Measurements from ENCODE around the gene ANGPTL1.

ANGPTL1 gene

DNA sequence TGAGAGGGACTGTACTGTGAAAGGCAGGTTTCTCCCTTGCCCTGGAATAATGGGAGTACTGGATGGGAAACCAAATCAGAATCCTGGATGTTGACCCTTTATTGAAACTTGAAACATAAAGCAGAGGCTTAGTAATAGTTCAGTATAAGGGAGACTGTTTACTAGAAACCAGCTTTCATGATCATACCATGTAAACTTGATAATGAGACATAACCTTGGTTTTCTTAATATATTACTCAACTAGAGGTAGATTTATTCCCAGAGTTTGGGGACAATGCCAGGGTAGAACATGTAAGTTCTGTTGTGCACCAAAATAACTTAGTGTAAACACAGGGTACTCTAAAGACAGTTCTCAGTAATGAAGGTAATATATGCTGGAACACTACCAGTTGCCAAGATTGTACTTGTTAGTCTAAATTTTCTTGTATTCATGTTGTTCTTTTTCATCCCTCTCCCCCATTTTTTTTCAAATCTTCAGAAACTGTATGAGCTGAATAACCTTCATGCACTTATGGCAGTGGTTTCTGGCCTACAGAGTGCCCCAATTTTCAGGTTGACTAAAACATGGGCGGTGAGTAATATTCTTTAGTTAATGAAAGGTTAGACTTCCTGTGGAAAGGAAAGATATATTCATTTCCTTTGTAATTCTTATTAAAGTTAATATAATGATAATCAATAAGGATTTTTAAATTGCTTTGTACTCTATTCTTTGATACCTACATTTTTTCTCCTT is 49.6 kb downstream of the ANGPTL1 start:
- TF ChIP-seq YY1 (IDR thresholded peaks at IDR 0.05; ENCODE audit: low read depth): no peak
- TF ChIP-seq EP300 (IDR thresholded peaks at IDR 0.05; ENCODE audit: borderline replicate concordance): no peak
- no peak for TF ChIP-seq CREB1 (IDR thresholded peaks at IDR 0.05; ENCODE audit: low read depth)
- TF ChIP-seq, protein P1, sequence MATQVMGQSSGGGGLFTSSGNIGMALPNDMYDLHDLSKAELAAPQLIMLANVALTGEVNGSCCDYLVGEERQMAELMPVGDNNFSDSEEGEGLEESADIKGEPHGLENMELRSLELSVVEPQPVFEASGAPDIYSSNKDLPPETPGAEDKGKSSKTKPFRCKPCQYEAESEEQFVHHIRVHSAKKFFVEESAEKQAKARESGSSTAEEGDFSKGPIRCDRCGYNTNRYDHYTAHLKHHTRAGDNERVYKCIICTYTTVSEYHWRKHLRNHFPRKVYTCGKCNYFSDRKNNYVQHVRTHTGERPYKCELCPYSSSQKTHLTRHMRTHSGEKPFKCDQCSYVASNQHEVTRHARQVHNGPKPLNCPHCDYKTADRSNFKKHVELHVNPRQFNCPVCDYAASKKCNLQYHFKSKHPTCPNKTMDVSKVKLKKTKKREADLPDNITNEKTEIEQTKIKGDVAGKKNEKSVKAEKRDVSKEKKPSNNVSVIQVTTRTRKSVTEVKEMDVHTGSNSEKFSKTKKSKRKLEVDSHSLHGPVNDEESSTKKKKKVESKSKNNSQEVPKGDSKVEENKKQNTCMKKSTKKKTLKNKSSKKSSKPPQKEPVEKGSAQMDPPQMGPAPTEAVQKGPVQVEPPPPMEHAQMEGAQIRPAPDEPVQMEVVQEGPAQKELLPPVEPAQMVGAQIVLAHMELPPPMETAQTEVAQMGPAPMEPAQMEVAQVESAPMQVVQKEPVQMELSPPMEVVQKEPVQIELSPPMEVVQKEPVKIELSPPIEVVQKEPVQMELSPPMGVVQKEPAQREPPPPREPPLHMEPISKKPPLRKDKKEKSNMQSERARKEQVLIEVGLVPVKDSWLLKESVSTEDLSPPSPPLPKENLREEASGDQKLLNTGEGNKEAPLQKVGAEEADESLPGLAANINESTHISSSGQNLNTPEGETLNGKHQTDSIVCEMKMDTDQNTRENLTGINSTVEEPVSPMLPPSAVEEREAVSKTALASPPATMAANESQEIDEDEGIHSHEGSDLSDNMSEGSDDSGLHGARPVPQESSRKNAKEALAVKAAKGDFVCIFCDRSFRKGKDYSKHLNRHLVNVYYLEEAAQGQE (IDR thresholded peaks at IDR 0.05; ENCODE audit: low read depth): no peak
- TF ChIP-seq, protein P2, sequence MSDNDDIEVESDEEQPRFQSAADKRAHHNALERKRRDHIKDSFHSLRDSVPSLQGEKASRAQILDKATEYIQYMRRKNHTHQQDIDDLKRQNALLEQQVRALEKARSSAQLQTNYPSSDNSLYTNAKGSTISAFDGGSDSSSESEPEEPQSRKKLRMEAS (IDR thresholded peaks at IDR 0.05): no peak
- TF ChIP-seq TEAD4 (IDR thresholded peaks at IDR 0.05): no peak
- TF ChIP-seq TCF12 (IDR thresholded peaks at IDR 0.05; ENCODE audit: low read depth): no peak
- TF ChIP-seq RAD21 (IDR thresholded peaks at IDR 0.05; ENCODE audit: low read depth): no peak
- TF ChIP-seq CEBPB (IDR thresholded peaks at IDR 0.05): no peak
- no peak for TF ChIP-seq TAF1 (IDR thresholded peaks at IDR 0.05; ENCODE audit: low read depth)
- TF ChIP-seq, protein P3, sequence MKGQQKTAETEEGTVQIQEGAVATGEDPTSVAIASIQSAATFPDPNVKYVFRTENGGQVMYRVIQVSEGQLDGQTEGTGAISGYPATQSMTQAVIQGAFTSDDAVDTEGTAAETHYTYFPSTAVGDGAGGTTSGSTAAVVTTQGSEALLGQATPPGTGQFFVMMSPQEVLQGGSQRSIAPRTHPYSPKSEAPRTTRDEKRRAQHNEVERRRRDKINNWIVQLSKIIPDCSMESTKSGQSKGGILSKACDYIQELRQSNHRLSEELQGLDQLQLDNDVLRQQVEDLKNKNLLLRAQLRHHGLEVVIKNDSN (IDR thresholded peaks at IDR 0.05): no peak
- TF ChIP-seq NFIC (IDR thresholded peaks at IDR 0.05): no peak
- TF ChIP-seq EGR1 (IDR thresholded peaks at IDR 0.05): no peak
- no peak for TF ChIP-seq FOXM1 (IDR thresholded peaks at IDR 0.05; ENCODE audit: borderline replicate concordance, low read depth)
- TF ChIP-seq ZBTB7A (IDR thresholded peaks at IDR 0.05; ENCODE audit: low read depth): no peak

DNA sequence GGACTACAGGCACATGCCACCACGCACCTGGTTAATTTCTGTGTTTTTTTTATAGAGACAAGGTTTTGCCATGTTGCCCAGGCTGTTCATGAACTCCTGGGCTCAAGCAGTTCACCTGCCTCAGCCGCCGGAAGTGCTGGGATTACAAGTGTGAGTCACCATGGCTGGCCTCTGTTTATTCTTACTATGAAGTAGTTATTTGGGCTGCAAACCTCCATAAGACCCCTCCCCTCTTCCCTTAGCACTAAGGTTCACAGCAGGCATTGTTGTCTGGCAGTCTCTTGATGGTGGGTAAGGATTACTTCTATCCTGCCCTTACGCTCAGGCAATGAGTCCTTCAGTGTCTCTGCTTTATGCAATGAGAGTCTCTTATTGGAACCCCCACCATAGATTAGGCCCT is 51.8 kb downstream of the ANGPTL1 start:
- TF ChIP-seq, protein P2 (IDR thresholded peaks at IDR 0.05): no peak
- TF ChIP-seq TAF1 (IDR thresholded peaks at IDR 0.05; ENCODE audit: low read depth): no peak

DNA sequence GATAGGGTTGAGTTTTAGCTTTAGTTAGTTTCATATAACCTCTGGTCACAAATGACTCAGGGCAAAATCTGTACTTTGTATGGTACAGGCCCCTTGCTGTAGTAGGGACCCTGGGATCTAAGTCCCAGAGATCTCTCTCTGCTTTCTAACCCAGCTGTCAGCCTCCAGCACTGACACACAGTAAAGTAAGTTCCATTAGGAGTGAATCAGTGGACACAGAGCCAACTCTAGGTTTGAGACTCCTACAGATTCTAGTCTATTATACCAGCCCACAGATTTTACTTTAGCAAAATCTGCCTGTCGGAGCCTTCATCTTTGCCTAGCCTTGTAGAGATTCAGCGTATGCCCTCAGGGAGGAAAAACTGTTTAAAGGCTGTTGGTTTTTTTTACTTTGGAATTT is 52.5 kb downstream of the ANGPTL1 start:
- TF ChIP-seq, protein P3 (IDR thresholded peaks at IDR 0.05): no peak
- TF ChIP-seq TCF12 (IDR thresholded peaks at IDR 0.05; ENCODE audit: low read depth): no peak
- no peak for TF ChIP-seq EP300 (IDR thresholded peaks at IDR 0.05; ENCODE audit: borderline replicate concordance)
- TF ChIP-seq, protein P1 (IDR thresholded peaks at IDR 0.05; ENCODE audit: low read depth): no peak
- TF ChIP-seq CEBPB (IDR thresholded peaks at IDR 0.05): no peak

DNA sequence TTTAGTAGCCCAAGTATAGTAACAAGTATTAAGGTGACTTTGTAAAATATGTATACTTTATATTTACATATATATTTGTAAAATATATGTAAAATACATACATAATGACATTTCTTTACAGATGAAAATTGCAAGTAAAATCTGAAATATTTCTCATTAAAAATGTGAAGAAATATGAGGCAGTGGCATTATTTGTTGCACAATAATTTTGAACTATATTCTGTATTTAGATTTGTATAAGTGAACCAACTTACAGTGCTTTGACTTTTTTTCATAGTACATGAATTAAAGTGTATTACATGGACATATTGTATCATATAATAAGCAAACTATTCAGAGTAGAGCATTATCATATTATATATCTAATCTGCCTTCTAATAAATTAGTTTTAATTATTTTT is 60.3 kb downstream of the ANGPTL1 start:
- no peak for TF ChIP-seq EGR1 (IDR thresholded peaks at IDR 0.05)
- no peak for TF ChIP-seq YY1 (IDR thresholded peaks at IDR 0.05; ENCODE audit: low read depth)
- no peak for TF ChIP-seq ZBTB7A (IDR thresholded peaks at IDR 0.05; ENCODE audit: low read depth)

DNA sequence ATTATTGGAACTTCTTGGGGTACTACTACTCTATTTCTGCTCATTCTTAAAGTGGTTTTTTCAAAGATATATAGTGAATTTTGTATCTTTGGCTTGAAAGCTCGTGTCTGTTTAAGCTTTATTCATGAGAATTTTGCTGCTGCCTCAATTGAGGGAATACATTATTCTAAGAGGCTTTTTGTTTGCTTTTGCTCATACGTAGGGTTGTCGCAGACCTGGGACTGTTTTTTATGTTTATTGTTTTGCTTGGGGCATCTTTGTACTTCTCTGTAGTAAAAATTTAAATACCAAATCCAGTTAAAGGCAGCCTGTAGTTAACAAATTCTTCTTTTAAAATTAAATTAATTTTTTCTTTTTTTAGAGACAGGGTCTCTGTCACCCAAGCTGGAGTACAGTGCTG is 62.3 kb downstream of the ANGPTL1 start:
- TF ChIP-seq TEAD4 (IDR thresholded peaks at IDR 0.05): no peak
- TF ChIP-seq ZBTB7A (IDR thresholded peaks at IDR 0.05; ENCODE audit: low read depth): no peak
- no peak for TF ChIP-seq YY1 (IDR thresholded peaks at IDR 0.05; ENCODE audit: low read depth)
- no peak for TF ChIP-seq NFIC (IDR thresholded peaks at IDR 0.05)
- no peak for TF ChIP-seq RAD21 (IDR thresholded peaks at IDR 0.05; ENCODE audit: low read depth)
- TF ChIP-seq, protein P3 (IDR thresholded peaks at IDR 0.05): no peak

DNA sequence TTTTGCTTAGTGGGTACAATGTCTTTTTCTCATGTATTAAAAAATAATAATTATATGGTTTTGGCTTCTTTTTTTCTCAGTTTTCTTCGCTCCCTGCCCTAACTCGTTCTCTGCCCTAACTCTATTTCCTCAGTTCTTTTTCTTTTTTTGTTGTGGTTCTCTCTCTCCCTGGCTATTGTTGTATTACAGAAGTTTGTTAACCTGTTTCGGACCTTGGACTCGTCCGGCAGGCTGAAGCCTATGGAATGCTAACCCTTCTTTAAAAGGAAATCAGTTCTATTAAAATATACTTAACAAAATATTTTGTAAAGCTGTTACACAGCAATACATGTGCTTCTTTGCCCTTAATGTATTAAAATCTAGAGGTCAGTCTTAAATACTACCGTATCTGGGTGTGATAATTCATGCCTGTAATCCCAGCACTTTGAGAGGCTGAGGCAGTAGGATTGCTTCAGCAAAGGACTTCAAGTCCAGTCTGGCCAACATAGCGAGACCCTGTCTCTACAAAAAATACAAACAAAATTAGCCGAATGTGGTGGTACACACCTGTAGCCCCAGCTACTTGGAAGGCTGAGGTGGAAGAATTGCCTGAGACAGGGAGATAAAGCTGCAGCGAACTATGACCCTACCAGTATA is 64.1 kb downstream of the ANGPTL1 start:
- TF ChIP-seq CEBPB (IDR thresholded peaks at IDR 0.05) (no peak), ZBTB7A (IDR thresholded peaks at IDR 0.05; ENCODE audit: low read depth) (no peak)
- TF ChIP-seq, protein P1 (IDR thresholded peaks at IDR 0.05; ENCODE audit: low read depth): no peak

All from Ishikawa (cell line).